HUES64 (cell line): ENCODE results near the gene C2orf80.

ENCODE experiments used
- H3K27ac ChIP-seq: 2 replicates; pipeline ENCODE4 v1.7.0; 2013; ENCODE audit warnings: low read depth, low read length, inconsistent platforms
- H3K27me3 ChIP-seq: 2 replicates; pipeline ENCODE4 v1.6.1; 2013; ENCODE audit warnings: mild to moderate bottlenecking, low read length; ENCODE audit not compliant: insufficient read depth
- H3K36me3 ChIP-seq: 2 replicates; pipeline ENCODE4 v1.6.1; 2013; ENCODE audit warnings: mild to moderate bottlenecking, low read length; ENCODE audit not compliant: insufficient read depth
- H3K4me1 ChIP-seq: 2 replicates; pipeline ENCODE4 v1.6.1; 2013; ENCODE audit warnings: mild to moderate bottlenecking, low read length, moderate library complexity; ENCODE audit not compliant: insufficient read depth
- H3K4me3 ChIP-seq: 2 replicates; pipeline ENCODE4 v1.5.1; 2013; ENCODE audit warnings: mild to moderate bottlenecking, low read length, moderate library complexity
- H3K9ac ChIP-seq: 2 replicates; pipeline ENCODE4 v1.6.1; 2013; ENCODE audit warnings: mild to moderate bottlenecking, low read depth, low read length
- H3K9me3 ChIP-seq: 2 replicates; pipeline ENCODE4 v1.6.1; 2013; ENCODE audit warnings: low read depth, low read length; ENCODE audit not compliant: insufficient read depth
- WGBS: fragments of 150-250, 120-280 bp; methylation state at CpG from one replicate; pipeline ENCODE4 v1.1.7; 2013; ENCODE audit warnings: missing lambda C conversion rate; 5-methylcytosine and 5-hydroxymethylcytosine counted together

The C2orf80 gene

DNA sequence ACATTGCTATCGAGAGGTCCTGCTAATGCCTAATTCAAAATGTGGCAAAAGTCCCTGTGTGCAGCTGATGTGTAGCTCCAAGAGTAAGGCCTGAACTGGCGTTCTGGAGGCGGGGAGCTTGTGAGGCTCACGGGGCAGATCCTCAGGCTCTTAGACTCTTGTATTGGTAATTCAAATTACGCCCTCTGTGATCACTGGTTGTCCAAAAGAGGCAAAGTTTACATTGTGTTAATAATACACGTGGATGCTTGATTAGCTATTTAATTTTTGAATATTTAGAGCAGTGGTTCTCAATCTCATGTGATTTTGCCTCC is 14.0 kb downstream of the C2orf80 start:
- H3K4me3 ChIP-seq, result no peak overlapping the region
- H3K9ac ChIP-seq, result no peak overlapping the region
- WGBS, result 78% methylated on average over 6 of the region's 6 CpGs

DNA sequence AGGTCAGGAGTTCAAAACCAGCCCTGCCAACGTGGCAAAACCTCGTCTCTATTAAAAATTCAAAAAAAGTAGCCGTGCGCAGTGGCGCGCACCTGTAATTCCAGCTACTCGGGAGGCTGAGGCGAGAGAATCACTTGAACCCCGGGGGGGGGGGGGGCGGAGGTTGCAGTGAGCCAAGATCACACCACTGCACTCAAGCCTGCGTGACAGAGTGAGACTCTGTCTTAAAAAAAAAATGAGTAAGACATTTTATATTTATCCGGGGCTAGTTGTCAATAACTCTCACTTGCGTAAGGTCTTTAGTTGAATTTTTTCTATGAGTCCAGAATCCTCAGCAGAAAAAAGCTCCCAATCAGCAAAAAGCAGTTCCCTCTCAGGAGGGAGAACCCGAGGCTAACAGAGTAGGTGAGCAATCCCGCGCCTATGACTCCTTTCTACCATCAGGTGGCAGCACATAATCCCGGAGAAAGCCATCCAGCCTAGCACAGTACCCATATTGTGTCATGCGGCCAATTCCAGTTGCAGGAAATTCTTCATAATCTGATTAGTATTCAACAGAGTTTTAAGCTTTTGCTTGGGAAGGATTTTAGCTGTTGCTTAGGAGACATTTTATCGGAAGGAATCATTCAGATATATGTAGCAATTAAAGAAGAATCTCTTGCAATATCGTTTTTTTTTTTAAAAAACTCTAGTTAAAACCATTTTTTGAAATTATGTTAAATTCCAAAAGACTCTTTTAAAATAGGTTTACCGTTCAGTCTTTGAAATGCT is 14.6 kb downstream of the C2orf80 start:
- H3K9ac ChIP-seq, result no peak overlapping the region
- 61% methylated on average over 21 of the region's 21 CpGs for WGBS
- H3K9me3 ChIP-seq, result no peaks in the 10 kb centered on the region
- no peak overlapping the region for H3K27ac ChIP-seq
- no peaks in the 10 kb centered on the region for H3K36me3 ChIP-seq
- H3K4me1 ChIP-seq, result no peaks in the 10 kb centered on the region
- H3K4me3 ChIP-seq, result no peak overlapping the region
- H3K27me3 ChIP-seq, result no peaks in the 10 kb centered on the region

More for the DNA sequence above, 14.0 kb downstream of the C2orf80 start:
- Histone ChIP-seq H3K4me1 (no peaks in the 10 kb centered on the region), H3K27me3 (no peaks in the 10 kb centered on the region), H3K9me3 (no peaks in the 10 kb centered on the region), H3K27ac (no peak overlapping the region), H3K36me3 (no peaks in the 10 kb centered on the region)

DNA sequence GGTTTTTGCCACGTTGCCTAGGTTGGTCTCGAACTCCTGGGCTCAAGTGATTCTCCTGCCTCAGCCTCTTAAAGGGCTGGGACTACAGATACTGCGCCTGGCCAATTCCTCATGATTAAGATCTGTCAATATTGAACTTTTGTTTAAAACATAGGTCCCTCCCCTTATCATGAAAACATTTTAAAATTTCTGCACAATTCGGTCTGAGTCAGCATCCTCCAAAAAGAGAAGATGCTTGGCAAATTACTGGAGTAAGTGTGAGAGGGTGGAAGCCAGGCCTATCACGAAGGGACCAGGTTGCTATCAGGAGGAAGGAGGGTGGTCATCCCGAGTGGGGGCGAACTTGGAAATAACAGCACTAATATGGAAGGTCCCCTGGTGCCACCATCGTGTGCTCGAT is 15.7 kb downstream of the C2orf80 start:
- no peak overlapping the region for H3K27ac ChIP-seq
- no peaks in the 10 kb centered on the region for H3K4me1 ChIP-seq
- no peak overlapping the region for H3K4me3 ChIP-seq
- no peaks in the 10 kb centered on the region for H3K27me3 ChIP-seq
- 92% methylated on average over 9 of the region's 9 CpGs for WGBS
- no peaks in the 10 kb centered on the region for H3K36me3 ChIP-seq
- H3K9me3 ChIP-seq, result no peaks in the 10 kb centered on the region
- no peak overlapping the region for H3K9ac ChIP-seq

- Histone ChIP-seq H3K4me3 (no peak overlapping the region), H3K36me3 (no peaks in the 10 kb centered on the region), H3K9ac (no peak overlapping the region), H3K27ac (no peak overlapping the region), H3K9me3 (no peaks in the 10 kb centered on the region), H3K4me1 (no peaks in the 10 kb centered on the region), H3K27me3 (no peaks in the 10 kb centered on the region)
- WGBS, result 92% methylated on average over 4 of the region's 4 CpGs
Measured at GRCh38 chr2:208172125-208172524, 17.7 kb downstream of the C2orf80 start.

DNA sequence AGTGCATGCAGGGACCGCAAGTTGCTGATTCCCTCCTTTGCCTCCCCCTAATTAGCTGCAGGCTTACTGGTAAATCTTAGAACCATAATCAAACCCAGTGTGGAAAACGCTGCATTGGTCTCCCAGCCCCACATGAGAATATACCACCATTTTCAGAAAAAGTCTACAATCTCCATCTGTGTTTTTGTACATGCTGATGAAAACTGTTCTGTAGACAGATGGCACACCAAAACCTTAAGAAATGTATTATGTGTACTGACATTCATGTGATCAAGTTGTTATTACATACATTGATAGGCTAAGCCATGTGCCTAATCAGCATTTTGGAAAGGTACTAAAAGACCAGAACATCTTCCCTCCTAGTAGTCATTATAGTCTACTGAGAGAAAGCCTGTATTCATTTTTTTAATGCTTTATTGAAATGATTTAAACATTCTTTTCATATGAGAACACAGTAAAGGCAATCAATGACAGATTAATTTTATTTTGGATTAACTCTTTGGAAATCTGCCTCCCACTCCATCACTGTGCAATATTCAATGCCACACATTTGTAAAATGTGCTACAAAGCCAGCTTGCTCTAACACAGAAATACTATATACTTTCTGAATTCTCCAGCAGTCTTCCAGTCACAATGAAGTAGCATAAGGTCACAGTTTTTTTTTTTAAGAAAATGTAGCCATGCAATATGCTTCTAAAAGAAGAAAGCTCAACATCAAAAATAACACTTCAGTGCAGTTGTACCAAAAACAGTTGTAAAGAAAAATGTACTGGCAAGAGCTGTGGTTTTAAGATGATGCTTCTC is 24.7 kb downstream of the C2orf80 start:
- Histone ChIP-seq H3K4me3 (no peak overlapping the region), H3K4me1 (0 out of 2 replicates have a peak, but pooled peaks cover 3% of the 10 kb centered on the region), H3K9me3 (no peaks in the 10 kb centered on the region), H3K27me3 (no peaks in the 10 kb centered on the region), H3K27ac (no peak overlapping the region), H3K9ac (no peak overlapping the region), H3K36me3 (no peaks in the 10 kb centered on the region)
- WGBS, result 91% methylated on average over 2 of the region's 2 CpGs

- Histone ChIP-seq H3K4me1 (0 out of 2 replicates have a peak, but pooled peaks cover 3% of the 10 kb centered on the region), H3K27ac (no peak within 1 kb of the TSS), H3K9me3 (no peaks in the 10 kb centered on the region), H3K27me3 (no peaks in the 10 kb centered on the region), H3K36me3 (no peaks in the 10 kb centered on the region), H3K4me3 (no peak within 1 kb of the TSS), H3K9ac (no peak within 1 kb of the TSS)
- WGBS, result 89% methylated on average over 2 of the region's 2 CpGs
Measured at GRCh38 chr2:208163489-208163888, 26.3 kb downstream of the C2orf80 start, which contains the start of gene CRYGA. Gene CRYGA, minus strand, starts transcription at chr2:208163589. Its CDS starts 33 bp downstream, at chr2:208163556.

GRCh38 chr2:208156439-208156838 is 33.4 kb downstream of the C2orf80 start:
- 81% methylated on average over 2 of the region's 2 CpGs for WGBS
- Histone ChIP-seq H3K9me3 (no peaks in the 10 kb centered on the region), H3K9ac (no peak overlapping the region), H3K27me3 (no peaks in the 10 kb centered on the region), H3K4me1 (no peaks in the 10 kb centered on the region), H3K27ac (no peak overlapping the region), H3K4me3 (no peak overlapping the region), H3K36me3 (no peaks in the 10 kb centered on the region)

GRCh38 chr2:208153156-208153555 is 36.7 kb downstream of the C2orf80 start:
- H3K9ac ChIP-seq, result no peak overlapping the region
- no peak overlapping the region for H3K4me3 ChIP-seq
- H3K36me3 ChIP-seq, result no peaks in the 10 kb centered on the region
- H3K27ac ChIP-seq, result no peak overlapping the region
- no peaks in the 10 kb centered on the region for H3K9me3 ChIP-seq
- no peaks in the 10 kb centered on the region for H3K27me3 ChIP-seq
- no peaks in the 10 kb centered on the region for H3K4me1 ChIP-seq

- Histone ChIP-seq H3K27ac (no peak overlapping the region), H3K27me3 (no peaks in the 10 kb centered on the region), H3K36me3 (no peaks in the 10 kb centered on the region), H3K4me1 (0 out of 2 replicates have a peak, but pooled peaks cover under 1% of the 10 kb centered on the region), H3K9me3 (no peaks in the 10 kb centered on the region), H3K4me3 (no peak overlapping the region), H3K9ac (no peak overlapping the region)
- WGBS, result no CpG with 5 or more reads among the region's 1 CpG
Measured at GRCh38 chr2:208150956-208151355, 38.9 kb downstream of the C2orf80 start.

DNA sequence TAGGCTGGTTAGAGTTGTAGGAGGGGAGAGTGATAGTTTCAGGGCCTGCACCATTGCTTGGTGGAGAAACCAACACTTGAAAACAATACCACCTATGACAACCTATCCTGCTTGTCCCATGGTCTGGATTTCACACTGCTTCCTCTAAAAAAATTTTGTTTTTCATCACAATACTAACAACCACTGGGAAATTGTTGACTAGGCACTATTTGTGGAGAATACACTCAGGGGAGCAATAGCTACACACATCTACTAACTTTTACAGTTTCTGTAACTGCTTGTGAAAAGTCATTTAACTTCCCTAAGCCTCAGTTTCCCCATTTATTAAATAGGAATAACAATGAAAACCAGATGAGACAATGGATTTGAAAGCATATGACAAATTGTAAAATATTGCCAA is 39.7 kb downstream of the C2orf80 start:
- no peaks in the 10 kb centered on the region for H3K36me3 ChIP-seq
- no peak overlapping the region for H3K4me3 ChIP-seq
- no peak overlapping the region for H3K9ac ChIP-seq
- H3K27ac ChIP-seq, result no peak overlapping the region
- H3K9me3 ChIP-seq, result no peaks in the 10 kb centered on the region
- H3K27me3 ChIP-seq, result no peaks in the 10 kb centered on the region
- H3K4me1 ChIP-seq, result 0 out of 2 replicates have a peak, but pooled peaks cover 2% of the 10 kb centered on the region

DNA sequence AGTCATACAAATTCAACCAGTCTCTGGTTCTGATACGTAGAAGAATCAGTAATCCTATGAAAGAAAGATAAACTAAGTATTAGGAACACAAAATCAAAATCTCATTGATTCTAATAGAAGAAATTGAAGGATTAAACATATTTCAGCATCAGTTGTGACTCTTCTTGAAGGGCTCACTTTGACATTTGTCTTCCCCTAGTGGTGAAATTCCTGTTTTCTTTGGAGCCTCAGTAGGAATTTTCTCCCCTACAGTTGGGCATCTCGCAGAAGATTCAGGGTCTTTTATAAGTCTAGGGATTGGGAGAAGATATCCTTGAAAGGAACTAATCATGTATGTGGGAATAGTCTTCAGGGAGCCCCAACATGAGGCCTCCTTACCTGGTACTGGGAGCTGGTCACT is 41.0 kb downstream of the C2orf80 start:
- no peak overlapping the region for H3K27ac ChIP-seq
- 61% methylated on average over 1 of the region's 2 CpGs for WGBS
- H3K9ac ChIP-seq, result no peak overlapping the region
- no peaks in the 10 kb centered on the region for H3K27me3 ChIP-seq
- H3K4me3 ChIP-seq, result no peak overlapping the region
- no peaks in the 10 kb centered on the region for H3K36me3 ChIP-seq
- no peaks in the 10 kb centered on the region for H3K9me3 ChIP-seq
- 0 out of 2 replicates have a peak, but pooled peaks cover 2% of the 10 kb centered on the region for H3K4me1 ChIP-seq
